Umbilical cord (tissue), 2 donors: ENCODE measurements around the gene LRG1. TPM values are rescaled to one million over a fixed set of nuclear protein-coding genes. Genes with fewer than 3 reads are reported as not detected.

Source experiments
- DNase-seq: peaks from one replicate; pipeline ENCODE4 v3.0.0-alpha.2; 2015; ENCODE audit warnings: low spot score
- total RNA-seq: library from RNA; depleted of rRNA; stranded (reverse); fragments of >200 nt; gene quantifications from one replicate; pipeline ENCODE4 v1.2.3, GENCODE V29; 2014; ENCODE audit warnings: low replicate concordance; ENCODE audit not compliant: insufficient read depth

The LRG1 gene
- total RNA-seq, result 5.5 TPM

- peak; percentile 33 for DNase-seq
Measured at GRCh38 chr19:4539693-4540581, at the start of gene LRG1. Gene LRG1, minus strand, starts transcription at chr19:4540036. Its CDS starts 23 bp downstream, at chr19:4540013.

- DNase-seq, result peak; percentile 79
Measured at GRCh38 chr19:4588291-4588761, 48.5 kb upstream of the LRG1 start.

GRCh38 chr19:4587527-4587926 lies 47.7 kb upstream of the LRG1 start:
- no peak for DNase-seq

- no peak for DNase-seq
Measured at GRCh38 chr19:4586691-4587090, 46.9 kb upstream of the LRG1 start.

- no peak for DNase-seq
Measured at GRCh38 chr19:4586245-4586644, 46.4 kb upstream of the LRG1 start.

- DNase-seq, result no peak
Measured at GRCh38 chr19:4585556-4585955, 45.7 kb upstream of the LRG1 start.

GRCh38 chr19:4584670-4585460 lies 45.0 kb upstream of the LRG1 start:
- peak; percentile 57 for DNase-seq

- DNase-seq, result no peak
Measured at GRCh38 chr19:4583961-4584669, 44.3 kb upstream of the LRG1 start.

GRCh38 chr19:4582980-4583842 lies 43.4 kb upstream of the LRG1 start:
- no peak for DNase-seq

- DNase-seq, result no peak
Measured at GRCh38 chr19:4581666-4582553, 42.1 kb upstream of the LRG1 start.

- DNase-seq, result no peak
Measured at GRCh38 chr19:4580961-4581665, 41.3 kb upstream of the LRG1 start.

GRCh38 chr19:4580021-4580901 lies 40.4 kb upstream of the LRG1 start:
- DNase-seq, result no peak

GRCh38 chr19:4579389-4579788 lies 39.6 kb upstream of the LRG1 start:
- DNase-seq, result no peak

GRCh38 chr19:4578552-4579248 lies 38.9 kb upstream of the LRG1 start:
- no peak for DNase-seq

GRCh38 chr19:4577020-4577782 lies 37.4 kb upstream of the LRG1 start:
- DNase-seq, result no peak

GRCh38 chr19:4576016-4576933 lies 36.4 kb upstream of the LRG1 start:
- peak; percentile 61 for DNase-seq
